Adipose tissue (tissue), 3 donors: Measurements from ENCODE around the gene STEAP2. TPM values are rescaled to one million over a fixed set of nuclear protein-coding genes. Genes with fewer than 3 reads are reported as not detected.
"Not testable (repeated sequence)": the region's sequence is repeated elsewhere in the genome, so short reads cannot be mapped to it uniquely, and the experiment has no call there.

Experiments used
- H3K27ac ChIP-seq: one replicate; pipeline ENCODE4 v1.5.1; 2013; ENCODE audit warnings: low read depth, low read length
- WGBS, 3 donors: extraction: QIAGEN DNeasy Blood & Tissue Kit; methylation state at CpG; one replicate each; pipeline ENCODE4 v1.1.7; 2013; 5-methylcytosine and 5-hydroxymethylcytosine counted together
- polyA plus RNA-seq, 3 donors: library from polyadenylated mRNA; stranded (reverse); fragments of 200-250 nt; gene quantifications; one replicate each; pipeline ENCODE4 v1.2.3, GENCODE V29; 2013
- donor health status: healthy with polysubstance abuse.
- donor health status: Bipolar disorder and iron deficiency.
- donor health status: healthy.

STEAP2 gene
- 10 to 100 TPM in 1 of 3 donors, 1 to 10 TPM in 2; 2.6 to 11.4 (median 5.5) TPM for polyA plus RNA-seq

DNA sequence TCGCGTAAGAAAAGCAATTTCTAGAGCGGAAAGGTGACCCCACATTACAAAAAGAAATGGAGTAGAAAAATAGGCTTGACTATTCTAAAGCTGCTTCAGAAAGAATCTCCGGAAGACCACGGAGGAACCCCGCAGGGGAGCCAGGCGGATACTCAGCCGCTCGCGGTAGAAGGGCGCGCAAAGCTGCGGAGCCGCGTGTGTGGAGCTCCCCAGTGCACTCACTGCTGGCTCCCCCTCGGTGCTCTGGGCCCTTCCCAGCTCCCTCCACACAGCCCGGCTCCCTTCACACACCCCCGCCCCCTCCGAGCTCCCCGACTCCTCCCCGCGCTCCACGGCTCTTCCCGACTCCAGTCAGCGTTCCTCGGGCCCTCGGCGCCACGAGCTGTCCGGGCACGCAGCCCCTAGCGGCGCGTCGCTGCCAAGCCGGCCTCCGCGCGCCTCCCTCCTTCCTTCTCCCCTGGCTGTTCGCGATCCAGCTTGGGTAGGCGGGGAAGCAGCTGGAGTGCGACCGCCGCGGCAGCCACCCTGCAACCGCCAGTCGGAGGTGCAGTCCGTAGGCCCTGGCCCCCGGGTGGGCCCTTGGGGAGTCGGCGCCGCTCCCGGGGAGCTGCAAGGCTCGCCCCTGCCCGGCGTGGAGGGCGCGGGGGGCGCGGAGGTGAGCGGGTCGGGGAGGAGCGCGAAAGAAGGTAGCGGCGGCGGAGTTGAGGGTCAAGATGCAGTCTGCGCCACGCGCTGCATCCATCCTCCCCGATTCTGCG, at the start of gene STEAP2:
Gene STEAP2, plus strand, starts transcription at position 350 of the 758 bp plus-strand sequence. CDS start 13,343 bp downstream, outside the sequence.
- WGBS, 3 donors = 1 to 2% (median 1%) methylated on average over 73 of the region's 73 CpGs
- peak within 1 kb of the TSS; percentile 53 for H3K27ac ChIP-seq

DNA sequence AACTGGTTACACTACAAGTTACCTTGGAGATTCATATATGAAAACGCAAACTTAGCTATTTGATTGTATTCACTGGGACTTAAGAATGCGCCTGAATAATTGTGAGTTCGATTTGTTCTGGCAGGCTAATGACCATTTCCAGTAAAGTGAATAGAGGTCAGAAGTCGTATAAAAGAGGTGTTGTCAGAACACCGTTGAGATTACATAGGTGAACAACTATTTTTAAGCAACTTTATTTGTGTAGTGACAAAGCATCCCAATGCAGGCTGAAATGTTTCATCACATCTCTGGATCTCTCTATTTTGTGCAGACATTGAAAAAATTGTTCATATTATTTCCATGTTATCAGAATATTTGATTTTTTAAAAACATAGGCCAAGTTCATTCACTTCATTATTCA, 48.0 kb upstream of the STEAP2 start:
- 89 to 91% (median 91%) methylated on average over 5 of the region's 5 CpGs for WGBS, 3 donors
- H3K27ac ChIP-seq = no peak overlapping the region

DNA sequence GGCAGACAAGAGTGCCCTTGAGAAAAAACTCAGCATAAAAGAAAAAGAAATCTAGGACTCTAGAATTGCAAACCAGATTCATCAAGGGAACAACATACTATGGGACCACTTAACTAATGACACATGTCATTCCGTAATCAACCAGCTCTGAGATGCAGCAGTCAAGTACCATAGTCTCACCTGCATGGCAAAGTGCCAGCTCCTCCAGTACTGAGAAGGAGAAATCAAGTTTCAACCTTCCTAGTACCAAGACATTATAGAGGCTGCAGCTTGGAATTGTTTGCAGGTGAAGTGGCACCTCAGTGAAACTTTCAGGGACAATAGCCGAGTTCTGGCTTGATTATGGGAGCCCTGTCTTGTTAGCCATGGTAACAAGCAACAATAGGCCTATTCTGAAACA, 45.8 kb upstream of the STEAP2 start:
- no peak overlapping the region for H3K27ac ChIP-seq
- 83 to 91% (median 84%) methylated on average over 2 of the region's 2 CpGs for WGBS, 3 donors

DNA sequence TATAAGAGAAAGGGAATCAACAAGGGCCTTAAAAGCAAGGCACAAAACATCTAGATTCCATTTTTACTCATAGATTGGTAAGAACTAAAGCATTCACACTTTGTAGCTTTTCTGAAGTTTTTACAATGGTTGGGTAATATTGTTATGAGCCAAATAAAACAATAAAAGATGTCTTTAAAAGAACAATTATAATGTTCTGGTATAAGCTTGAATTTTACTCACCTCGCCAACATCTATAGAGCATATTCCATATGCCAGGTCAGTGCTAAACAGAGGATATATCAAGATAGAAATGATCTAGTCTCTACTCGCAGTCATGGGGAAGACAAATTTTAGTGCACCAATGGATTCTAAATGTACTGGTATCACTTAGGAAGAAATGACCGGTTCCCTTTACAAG, 45.4 kb upstream of the STEAP2 start:
- no peak overlapping the region for H3K27ac ChIP-seq
- 63 to 91% (median 86%) methylated on average over 3 of the region's 3 CpGs for WGBS, 3 donors

DNA sequence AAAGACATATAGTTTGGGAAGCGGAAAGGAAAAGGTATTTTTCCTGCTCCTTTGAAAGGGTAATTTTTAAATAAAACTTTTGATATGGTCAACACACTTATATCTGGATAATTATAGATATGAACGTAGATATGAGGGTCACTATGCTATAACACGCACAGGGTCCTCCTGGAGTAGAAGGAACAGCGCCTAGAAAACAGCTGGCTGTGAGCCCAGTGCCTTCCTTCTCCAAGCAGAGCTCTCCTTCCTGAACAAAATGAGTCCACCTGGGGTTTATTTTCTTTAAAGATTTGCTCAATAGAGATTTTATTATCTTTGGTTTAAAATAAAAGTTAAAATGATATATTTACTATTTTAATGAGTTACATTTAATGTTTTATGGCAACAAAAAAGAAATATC, 44.2 kb upstream of the STEAP2 start:
- WGBS, 3 donors = 68 to 75% (median 74%) methylated on average over 4 of the region's 4 CpGs
- H3K27ac ChIP-seq = no peak overlapping the region

DNA sequence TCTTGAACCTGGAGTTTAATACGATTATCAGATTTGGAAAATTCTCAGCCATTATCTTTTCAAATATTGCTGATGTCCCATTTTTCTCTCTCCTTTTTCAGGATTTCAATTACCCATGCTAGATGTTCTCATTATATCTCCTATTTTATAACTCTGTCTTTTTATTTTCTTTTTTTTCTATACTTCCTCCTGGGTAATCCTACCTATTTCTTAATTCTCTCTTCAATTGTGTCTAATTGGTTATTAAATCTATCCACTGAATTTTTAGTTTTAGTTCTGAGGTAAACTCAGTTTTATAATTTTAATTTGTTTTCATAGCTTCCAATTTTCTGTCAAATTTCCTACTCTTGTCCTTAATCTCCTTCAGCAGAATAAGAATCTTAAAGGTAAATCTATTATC, 41.6 kb upstream of the STEAP2 start:
- 94 to 100% (median 97%) methylated on average over 1 of the region's 1 CpG for WGBS, 3 donors
- no peak overlapping the region for H3K27ac ChIP-seq

DNA sequence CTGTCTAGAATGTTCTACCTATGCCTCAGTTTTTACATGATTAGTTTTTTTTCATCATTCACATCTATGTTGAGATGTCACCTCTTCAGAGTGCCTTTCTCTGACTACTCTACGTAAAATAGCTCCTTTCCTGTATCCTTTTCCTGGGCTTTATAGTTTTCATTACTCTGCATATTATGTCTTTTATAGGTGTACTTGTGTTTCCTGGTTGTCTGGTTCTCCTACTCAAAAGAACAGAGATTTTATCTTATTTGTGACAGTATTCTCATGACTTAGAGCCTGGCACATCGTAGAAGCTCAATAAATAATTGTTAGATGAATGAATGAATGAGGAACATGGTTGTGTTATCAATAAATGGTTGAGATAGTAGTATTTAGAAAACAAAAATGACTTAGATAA, 39.4 kb upstream of the STEAP2 start:
- 72 to 82% (median 81%) methylated on average over 2 of the region's 2 CpGs for WGBS, 3 donors

DNA sequence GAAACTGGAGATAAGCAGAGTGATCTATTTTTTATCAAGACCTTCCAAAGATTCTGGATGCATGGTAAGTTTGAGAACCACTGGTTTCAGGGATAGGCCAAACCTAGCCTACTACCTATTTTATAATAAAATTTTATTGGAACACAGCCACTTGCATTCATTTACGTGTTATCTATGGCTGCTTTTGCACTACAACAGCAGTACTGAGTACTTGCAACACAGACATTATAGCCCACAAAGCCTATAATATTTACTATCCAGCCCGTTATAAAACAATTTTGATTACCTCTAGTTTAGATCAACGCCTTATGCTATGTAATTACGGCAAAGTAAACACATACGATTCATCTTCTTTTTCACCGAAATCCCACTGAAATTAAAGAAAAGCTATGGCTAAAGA, 38.9 kb upstream of the STEAP2 start:
- H3K27ac ChIP-seq = no peak overlapping the region
- 83 to 91% (median 88%) methylated on average over 6 of the region's 6 CpGs for WGBS, 3 donors

More for the DNA sequence above, 39.4 kb upstream of the STEAP2 start:
- no peak overlapping the region for H3K27ac ChIP-seq

DNA sequence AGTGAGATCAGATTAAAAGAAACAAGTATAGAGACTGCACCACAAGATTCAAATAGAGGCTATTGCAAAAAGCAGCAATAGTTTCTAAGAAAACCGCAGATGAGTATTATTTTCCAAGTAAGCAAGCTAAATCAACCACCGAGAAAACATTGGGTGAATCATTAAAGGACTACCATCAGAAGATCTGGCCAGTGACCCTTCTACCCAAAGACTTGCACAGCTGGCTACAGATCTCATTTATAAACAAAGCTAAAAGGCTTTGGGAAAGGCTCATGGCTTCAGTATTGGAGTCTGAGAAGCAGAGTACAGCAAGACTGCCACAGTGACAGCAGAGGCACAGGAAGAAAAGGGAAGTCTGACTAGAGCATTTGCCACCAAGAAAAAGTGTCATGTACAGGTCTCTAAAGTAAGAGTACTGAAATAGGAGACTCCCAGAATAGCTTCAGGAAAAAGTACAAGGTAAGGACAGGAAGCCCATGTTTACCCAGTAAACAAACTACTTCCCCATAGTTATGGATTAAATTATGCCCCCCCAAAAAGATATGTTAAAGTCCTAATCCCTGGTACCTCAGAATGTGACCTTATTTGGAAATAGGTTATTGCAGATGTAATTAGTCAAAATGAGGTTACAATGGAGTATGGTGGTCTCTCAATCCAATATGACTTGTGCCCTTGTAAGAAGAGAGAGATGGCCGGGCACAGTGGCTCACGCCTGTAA, 38.3 kb upstream of the STEAP2 start:
- WGBS, 3 donors = 66 to 89% (median 82%) methylated on average over 4 of the region's 4 CpGs
- H3K27ac ChIP-seq = no peak overlapping the region

DNA sequence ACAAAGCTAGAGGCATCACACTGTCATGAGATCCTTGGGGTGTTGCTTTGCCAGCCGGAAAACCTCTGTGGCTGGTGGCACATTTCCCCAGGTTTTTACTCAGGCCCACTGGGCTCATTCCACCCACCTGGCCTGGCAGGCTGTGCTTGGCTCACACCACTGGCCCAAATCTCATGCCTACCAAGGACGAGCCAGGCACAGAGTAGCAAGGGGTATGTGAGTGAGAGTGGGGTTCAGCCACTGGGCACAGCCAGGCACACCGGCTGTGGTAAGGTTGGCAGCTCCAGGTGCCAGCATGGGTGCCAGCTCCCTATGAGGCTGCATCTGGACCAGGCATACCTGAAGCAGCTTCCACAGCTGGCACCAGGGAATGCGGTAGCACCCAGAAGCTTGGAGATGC, 35.9 kb upstream of the STEAP2 start:
- no peak overlapping the region for H3K27ac ChIP-seq
- 72 to 94% (median 91%) methylated on average over 4 of the region's 4 CpGs for WGBS, 3 donors

DNA sequence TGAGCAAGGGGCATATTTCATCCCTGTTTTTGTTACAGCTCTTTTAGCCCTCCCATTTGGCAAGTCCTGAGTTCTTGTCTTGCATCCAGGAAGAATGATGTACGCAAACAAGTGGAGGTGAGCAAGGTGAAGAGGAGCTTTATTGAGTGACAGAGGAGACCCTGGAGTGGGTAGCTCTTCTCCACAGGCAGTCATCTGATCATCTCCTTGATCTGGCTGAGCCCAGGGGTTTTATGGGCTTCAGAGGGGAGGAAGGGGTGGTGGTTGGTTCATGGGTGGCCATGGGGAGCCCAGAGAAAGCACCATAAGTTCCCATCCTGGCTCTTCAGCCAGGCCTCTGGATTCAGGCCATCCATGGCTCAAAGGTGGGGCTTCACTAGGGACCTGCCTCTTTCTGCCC, 35.3 kb upstream of the STEAP2 start:
- 80 to 100% (median 96%) methylated on average over 1 of the region's 1 CpG for WGBS, 3 donors
- H3K27ac ChIP-seq = no peak overlapping the region

DNA sequence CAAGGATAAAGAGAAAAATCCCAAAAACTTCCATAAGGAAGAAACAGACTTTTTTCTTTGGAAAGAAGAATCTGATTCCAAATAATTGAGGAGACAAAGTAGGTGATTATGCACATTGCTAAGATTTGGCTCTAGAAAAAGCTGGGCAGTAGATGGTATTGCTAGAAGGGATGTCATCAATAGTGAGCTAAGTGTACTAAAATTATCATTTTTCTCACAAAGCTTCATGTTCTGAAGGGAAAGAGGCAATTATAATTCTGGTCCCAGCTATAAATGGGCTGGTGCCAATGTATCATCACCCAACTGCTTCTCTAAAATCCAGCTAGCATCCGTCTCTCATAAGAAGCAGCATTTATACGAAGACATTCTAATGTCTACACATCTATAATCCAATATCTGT, 33.4 kb upstream of the STEAP2 start:
- WGBS, 3 donors = 92 to 97% (median 97%) methylated on average over 2 of the region's 2 CpGs
- no peak overlapping the region for H3K27ac ChIP-seq

DNA sequence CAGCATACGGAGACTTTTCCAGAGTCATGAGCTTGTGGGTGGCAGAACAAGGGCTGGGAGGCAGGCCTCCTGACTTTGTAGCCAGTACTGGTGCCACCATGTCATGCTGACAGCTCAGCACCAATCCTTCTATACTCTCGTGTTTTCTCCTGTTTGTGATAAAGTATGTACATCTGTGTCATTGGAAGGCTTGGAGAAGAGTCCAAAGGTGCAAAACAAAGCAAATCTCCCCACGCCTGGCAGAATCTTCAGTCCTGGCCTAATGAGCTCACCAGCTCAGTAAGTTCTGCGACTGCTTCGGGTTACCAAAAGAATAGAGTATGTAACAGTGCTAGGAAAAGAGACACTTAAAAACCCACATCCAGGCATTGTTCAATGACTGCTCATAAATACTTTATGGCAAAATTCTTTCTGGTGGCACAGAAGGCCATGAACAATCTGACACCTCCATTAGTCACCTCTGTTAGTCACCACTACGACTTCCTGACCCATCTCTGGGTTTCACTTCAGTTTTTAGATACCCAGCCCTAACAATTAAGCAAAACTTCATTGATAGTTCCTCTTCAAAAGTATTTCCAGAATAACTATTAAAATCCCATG, 32.8 kb upstream of the STEAP2 start:
- no peak overlapping the region for H3K27ac ChIP-seq
- 67 to 78% (median 69%) methylated on average over 6 of the region's 6 CpGs for WGBS, 3 donors

DNA sequence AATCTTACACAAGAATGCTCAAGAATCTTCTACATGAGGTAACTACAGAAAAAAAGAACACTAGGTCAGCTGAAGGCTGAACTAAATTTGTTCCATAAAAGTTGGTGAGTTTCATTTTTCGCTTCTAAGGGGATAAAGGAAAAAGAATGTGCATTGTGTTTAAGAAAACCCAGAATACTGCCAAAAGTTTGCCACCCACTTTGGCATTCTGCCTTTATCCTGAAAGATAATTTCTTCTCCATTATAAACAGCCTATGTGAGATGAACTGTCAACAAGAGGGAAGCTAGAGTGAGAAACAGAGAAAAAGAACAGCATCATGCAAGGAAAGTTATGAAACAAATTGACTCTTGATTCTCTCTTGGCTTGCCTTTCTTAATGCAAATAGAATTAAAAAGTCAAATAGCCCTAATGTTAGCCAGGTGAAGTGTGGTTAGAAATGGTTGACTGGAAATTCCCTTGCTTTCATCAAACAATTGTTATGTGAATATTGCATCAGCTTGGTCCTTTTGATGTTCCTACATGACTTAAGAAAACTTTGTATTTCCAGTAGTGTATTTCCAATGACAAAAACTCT, 31.4 kb upstream of the STEAP2 start:
- no peak overlapping the region for H3K27ac ChIP-seq

DNA sequence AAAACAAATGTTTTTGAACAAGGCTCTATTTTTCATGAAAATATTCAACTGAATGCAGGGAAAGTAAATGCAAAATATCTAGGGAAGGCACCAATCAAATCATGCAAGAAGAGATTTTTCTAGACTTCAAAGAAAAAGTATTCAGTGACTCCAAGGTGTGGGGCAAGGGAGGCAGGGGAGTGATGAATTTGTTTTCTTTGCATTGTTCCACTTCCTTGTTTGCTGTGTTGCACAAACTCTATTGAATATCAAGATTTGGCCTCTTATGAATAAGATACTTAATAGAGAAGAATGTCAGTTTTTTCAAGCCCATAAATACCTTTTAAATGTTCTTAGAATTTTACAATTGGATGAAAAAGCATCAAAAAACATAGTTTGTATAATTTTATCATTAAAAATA, 30.9 kb upstream of the STEAP2 start:
- no peak overlapping the region for H3K27ac ChIP-seq

More for the DNA sequence above, 31.4 kb upstream of the STEAP2 start:
- 59 to 85% (median 68%) methylated on average over 1 of the region's 1 CpG for WGBS, 3 donors

DNA sequence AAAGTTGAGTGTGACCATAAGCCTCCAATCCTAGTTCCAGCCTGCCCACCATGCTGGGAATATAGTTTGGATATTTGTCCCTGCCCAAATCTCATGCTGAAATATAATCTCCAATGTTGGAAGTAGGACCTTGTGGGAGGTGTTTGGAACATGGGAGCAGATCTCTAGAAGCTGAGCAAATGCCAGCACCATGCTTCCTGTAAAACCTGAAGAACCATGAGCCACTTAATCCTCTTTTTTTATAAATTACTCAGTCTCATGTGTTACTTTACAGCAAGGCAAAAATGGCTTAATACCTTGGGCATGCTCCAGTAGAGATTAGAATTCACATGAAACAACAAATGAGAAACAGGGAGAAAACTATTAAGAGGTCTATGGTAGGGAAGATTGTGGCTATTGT, 30.1 kb upstream of the STEAP2 start:
- H3K27ac ChIP-seq = no peak overlapping the region

DNA sequence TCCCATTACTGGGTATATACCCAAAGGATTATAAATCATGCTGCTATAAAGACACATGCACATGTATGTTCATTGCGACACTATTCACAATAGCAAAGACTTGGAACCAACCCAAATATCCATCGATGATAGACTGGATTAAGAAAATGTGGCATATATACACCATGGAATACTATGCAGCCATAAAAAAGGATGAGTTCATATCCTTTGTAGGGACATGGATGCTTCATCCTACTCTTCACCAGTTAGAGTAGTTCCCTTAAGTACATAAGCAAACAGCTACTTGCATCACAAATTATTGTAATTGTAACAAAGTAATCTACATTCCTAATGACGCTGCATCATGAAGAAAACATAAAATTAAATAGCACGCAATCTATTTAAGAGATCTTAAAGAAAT, 25.2 kb upstream of the STEAP2 start:
- not testable (repeated sequence) for H3K27ac ChIP-seq
- WGBS, 3 donors = 69 to 83% (median 73%) methylated on average over 4 of the region's 4 CpGs

DNA sequence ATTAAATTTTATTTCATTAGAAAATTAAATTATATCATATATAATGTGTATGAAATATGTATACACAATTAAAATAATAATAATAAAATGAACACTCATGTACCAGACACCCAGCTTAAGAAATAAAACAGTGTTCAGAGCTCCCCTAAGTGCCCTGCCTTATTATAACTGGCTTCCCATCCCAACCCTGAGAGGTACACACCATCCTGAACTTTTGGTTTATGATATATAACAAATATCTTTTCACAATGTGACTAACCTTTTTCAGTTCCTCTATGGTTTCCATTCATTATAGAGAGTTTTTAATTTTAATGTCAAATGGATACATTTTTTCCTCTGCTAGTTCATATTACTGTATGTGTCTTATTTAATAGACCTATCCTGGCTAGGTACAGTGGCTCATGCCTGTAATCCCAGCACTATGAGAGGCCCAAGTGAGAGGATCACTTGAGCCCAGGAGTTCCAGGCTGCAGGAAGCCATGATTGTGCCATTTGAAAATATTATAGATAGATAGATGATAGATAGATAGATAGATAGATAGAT, 24.0 kb upstream of the STEAP2 start:
- H3K27ac ChIP-seq = no peak overlapping the region

DNA sequence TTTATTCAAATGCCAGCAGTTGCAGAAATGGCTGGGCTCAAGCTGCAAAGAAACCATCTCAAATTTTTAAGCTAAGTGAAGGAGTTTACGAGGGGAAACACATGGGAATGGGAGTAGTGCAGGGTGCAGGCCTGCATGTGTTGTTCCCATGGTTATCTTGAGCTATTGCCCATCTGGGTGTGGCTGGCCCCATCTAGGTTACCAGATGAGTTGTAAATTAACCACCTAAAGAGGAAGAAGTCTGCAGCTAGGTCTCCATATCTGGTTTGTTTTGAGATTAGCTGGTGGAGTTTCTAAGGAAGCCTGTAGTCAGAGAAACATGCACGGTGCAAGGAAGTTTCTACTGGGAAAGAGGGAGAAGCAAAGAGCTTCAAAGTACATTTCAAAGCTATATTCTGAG, 23.3 kb upstream of the STEAP2 start:
- WGBS, 3 donors = 16 to 46% (median 42%) methylated on average over 2 of the region's 2 CpGs
- H3K27ac ChIP-seq = no peak overlapping the region
